Measurements from ENCODE around the gene ZNF764.

DNA sequence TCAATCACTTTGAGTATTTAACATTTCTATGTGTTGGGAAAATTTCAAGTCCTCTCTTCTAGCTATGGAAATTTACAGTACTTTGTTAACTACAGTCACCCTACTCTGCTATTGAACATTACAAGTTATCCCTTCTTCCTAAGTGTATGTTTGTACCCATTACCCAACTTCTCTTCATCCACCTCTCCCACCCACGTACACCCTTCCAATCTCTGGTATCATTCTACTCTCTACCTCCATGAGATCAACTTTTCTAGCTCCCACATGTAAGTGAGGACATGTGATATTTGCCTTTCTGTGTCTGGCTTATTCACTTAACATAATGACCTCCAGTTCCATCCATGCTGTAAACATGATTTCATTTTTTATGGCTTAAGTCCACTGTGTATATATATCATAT, 16.5 kb upstream of the ZNF764 start:
- TF ChIP-seq, protein P1, sequence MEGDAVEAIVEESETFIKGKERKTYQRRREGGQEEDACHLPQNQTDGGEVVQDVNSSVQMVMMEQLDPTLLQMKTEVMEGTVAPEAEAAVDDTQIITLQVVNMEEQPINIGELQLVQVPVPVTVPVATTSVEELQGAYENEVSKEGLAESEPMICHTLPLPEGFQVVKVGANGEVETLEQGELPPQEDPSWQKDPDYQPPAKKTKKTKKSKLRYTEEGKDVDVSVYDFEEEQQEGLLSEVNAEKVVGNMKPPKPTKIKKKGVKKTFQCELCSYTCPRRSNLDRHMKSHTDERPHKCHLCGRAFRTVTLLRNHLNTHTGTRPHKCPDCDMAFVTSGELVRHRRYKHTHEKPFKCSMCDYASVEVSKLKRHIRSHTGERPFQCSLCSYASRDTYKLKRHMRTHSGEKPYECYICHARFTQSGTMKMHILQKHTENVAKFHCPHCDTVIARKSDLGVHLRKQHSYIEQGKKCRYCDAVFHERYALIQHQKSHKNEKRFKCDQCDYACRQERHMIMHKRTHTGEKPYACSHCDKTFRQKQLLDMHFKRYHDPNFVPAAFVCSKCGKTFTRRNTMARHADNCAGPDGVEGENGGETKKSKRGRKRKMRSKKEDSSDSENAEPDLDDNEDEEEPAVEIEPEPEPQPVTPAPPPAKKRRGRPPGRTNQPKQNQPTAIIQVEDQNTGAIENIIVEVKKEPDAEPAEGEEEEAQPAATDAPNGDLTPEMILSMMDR (IDR thresholded peaks at IDR 0.05): no peak
- no peak for TF ChIP-seq POLR2A (IDR thresholded peaks at IDR 0.05)
- TF ChIP-seq POLR2AphosphoS5 (IDR thresholded peaks at IDR 0.05): no peak
